K562 treated with DMSO at 1 percent for 4 hours (cell line): ENCODE results near the gene GPC5. TPM values are rescaled to one million over a fixed set of nuclear protein-coding genes. Genes with fewer than 3 reads are reported as not detected.

Experiments
- total RNA-seq: library from RNA; unstranded; fragments of 300-600 nt; gene quantifications from 2 replicates; pipeline ENCODE4 v1.2.3, GENCODE V29; 2022; ENCODE audit not compliant: insufficient read depth

Gene GPC5
- not detected in 2 replicates for total RNA-seq

DNA sequence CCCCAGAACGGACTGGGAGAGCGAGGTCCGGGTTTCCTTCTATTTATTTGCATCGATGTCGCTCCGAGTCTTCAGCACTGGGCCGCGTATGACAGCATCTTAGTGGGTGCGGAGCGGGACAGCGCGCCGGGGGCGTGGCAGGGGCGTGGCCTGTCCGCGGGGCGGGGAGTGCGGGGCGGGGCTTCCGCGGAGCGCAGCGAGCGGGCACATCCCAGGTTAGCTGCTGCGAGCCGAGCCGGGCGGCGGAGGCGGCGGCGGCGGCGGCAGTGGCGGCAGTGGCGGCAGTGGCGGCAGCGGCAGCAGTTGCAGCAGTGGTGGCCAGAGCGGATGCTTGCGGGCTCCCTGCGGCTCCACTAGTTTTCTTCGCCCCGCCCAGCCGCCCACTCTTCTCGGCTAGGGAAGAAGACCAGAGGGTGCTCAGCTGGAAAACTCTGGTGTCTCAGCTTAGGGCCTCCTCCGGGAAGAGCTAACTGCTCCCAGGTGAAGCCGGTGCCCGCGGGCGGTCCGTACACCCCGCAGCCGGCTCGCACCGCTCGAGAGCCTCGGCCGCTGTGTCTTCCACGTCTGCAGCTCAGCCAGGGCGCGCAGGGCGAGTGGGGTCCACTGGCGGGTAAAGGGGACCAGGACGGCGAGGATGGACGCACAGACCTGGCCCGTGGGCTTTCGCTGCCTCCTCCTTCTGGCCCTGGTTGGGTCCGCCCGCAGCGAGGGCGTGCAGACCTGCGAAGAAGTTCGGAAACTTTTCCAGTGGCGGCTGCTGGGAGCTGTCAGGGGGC lies at the start of gene GPC5:
GPC5 (plus strand) TSS at position 209 of the 776 bp plus-strand sequence.

Other genes with a start within 250 kb of the GPC5 start
- 1.4 TPM in 1 of 2 replicates, not detected in the other for gene MIR17HG, start 50.9 kb upstream of the GPC5 start, total RNA-seq